ENCODE data around the gene RNF43.

The RNF43 gene

DNA sequence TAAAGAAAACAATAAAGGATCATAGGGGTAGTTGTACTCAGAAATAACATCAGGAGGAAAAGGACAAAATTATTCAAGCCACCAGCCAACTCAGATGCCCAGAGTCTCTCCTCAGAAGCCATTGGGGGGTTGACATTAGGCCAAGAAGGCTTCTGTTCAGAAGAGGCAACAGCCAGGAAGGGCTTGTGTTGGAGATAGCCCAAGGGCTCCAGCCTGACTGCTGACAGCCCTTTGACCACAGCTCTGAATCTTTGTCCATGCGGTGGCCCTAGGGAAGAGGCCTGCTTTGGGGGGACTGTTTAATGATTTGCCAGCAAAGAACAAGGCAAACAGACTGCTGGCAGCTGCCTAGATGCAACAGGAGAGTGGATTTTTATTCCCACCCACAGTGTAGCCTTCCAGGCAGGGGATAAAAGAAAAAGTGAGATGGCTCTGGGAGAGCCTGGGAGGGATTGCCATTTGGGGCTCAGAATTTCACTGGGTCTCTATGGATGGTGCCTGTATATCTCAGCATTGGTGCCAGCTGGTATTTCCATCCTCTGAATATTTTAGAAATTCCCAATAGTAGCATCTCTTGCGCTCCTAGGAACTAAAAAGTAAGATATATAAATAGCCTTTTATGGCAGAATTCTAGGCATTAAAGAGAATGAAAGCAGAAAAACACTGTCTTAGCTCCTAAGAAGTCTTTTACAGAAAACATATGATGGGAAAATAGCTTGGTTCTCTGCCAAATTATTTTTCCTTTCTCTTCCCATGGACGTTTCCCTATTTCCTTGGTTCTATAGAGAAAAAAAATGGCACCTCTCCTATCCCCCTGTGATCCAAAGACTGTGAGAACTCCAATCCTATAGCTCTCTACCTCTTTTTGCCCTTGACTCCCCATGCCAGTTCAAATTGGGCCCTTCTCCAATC lies 36.0 kb downstream of the RNF43 start:
- DNase-seq (ENCODE audit: low read depth) = no peak

DNA sequence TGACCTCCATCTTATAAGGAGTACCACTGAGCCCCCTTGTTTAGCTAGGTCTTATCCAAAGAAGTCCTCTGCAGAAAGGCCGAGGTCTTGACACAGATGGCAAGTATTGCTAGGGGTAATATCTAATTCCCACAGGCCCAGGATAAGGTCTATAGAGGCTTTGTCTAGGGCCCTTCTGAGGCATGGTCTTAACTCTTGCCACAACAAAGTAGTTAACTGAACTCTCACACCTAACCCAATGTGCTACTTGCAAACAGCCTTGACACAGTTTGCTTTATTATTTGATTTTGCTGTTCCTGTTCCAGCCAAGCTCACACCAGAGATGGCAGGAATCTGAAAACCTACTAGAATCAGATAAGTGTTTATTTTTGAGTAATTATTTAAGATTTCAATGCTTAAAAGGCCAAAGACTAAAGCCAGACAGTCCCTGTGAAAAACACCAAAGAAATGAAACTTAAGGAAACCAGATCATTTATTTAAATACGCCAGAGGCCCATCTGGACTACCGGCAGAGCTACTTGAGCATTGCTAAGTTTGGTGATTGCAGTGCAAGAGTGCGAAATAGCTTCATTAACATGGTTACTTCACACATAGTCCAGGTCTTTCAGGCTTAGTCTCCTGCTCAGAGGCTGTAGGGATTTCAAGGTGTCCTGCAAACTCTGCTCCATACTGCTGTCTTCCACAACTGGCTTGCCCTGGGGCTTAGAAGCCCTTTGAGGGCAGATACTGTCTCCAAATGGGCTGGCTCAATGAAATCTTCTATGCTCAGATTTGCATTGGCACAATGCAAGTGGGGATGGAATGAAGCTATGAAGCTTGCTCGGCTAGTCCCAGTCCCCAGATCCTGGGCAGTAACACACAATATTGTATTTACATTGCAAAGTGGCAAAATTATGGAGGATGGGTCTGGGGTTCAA lies 36.9 kb downstream of the RNF43 start:
- DNase-seq (ENCODE audit: low read depth) = no peak

- DNase-seq (ENCODE audit: low read depth) = no peak
Measured at GRCh38 chr17:58379511-58379824, 37.9 kb downstream of the RNF43 start.

DNA sequence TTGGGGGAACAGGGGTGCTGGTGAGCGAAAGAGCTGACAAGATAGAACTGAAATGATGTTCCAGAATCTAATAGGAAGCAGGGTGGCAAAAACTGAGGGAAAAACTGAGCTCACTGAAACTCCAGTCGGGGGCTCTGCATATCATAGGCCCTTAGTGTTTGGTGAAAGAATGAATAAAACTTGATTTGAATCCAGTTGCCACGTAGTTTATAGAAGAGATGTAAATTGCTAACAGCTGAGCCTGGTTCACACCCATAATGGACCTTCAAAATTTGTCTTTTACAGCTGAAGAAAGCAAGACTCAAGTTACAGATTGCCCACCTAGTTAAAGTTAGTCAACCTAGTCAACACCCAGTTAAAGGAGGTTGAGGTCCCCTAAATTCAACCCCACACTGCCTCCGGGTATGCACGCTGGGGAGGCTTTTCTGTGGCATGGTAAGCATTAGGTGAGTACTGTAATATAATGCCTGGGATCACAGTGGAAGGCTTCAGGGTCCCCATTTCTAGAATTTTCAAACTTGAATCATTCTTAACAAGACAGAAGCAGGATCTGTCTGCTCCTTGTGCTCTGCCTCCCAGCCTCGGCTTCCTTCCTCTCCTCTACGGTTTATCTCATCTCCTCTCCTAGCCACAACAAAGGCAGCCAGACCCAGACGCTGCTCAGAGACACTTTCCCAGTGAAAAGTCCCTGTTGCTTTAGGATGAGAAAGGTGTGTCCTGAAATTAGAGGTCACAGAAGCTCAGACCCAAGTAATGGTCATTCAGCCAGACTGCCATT lies 38.4 kb downstream of the RNF43 start:
- DNase-seq (ENCODE audit: low read depth) = no peak

DNA sequence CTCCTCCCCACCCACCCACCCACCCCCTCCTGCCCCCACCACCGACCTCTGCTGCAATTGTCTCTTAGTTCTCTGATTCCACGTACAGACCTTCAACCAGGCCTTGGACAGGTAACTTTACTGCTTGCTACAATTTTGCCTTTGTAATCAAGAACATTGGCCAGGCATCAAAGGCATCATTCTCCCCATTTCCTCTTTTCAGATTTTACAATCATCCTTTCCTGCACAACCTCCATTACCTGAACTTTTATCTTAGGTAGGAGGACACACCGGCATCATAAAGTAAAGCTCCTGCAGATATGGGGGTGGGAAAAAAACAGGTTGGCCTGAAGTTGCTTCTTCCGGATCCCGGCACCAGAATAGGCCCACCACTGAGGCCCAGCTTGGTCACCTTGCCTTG lies 39.7 kb downstream of the RNF43 start:
- DNase-seq (ENCODE audit: low read depth) = no peak

- DNase-seq (ENCODE audit: low read depth) = no peak
Measured at GRCh38 chr17:58377093-58377601, 40.2 kb downstream of the RNF43 start.

- DNase-seq (ENCODE audit: low read depth) = no peak
Measured at GRCh38 chr17:58376472-58377000, 40.8 kb downstream of the RNF43 start.

DNA sequence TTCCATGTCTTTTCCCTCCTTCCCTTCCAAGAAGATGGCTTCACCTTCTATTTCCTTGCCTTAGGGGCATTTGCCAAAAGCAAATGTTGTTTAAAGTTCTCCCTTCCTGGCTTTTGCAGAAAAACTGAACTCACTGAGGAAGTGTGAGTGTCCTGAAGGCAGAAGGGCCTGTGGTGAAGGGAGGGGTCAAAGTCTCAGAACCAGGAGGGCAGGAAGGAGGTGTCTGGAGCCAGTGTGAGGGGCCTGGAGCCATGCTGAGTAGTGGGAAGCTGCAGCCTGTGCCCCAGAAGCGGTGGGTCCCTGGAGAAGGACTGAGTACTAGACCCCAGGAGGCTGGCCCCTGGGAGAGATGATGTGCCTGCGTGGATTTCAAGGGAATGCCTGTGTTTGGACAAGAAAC lies 41.5 kb downstream of the RNF43 start:
- no peak for DNase-seq (ENCODE audit: low read depth)

GRCh38 chr17:58375256-58375655 lies 42.1 kb downstream of the RNF43 start:
- DNase-seq (ENCODE audit: low read depth) = no peak

- DNase-seq (ENCODE audit: low read depth) = no peak
Measured at GRCh38 chr17:58373923-58374322, 43.4 kb downstream of the RNF43 start.

- DNase-seq (ENCODE audit: low read depth) = no peak
Measured at GRCh38 chr17:58373003-58373402, 44.3 kb downstream of the RNF43 start.

DNA sequence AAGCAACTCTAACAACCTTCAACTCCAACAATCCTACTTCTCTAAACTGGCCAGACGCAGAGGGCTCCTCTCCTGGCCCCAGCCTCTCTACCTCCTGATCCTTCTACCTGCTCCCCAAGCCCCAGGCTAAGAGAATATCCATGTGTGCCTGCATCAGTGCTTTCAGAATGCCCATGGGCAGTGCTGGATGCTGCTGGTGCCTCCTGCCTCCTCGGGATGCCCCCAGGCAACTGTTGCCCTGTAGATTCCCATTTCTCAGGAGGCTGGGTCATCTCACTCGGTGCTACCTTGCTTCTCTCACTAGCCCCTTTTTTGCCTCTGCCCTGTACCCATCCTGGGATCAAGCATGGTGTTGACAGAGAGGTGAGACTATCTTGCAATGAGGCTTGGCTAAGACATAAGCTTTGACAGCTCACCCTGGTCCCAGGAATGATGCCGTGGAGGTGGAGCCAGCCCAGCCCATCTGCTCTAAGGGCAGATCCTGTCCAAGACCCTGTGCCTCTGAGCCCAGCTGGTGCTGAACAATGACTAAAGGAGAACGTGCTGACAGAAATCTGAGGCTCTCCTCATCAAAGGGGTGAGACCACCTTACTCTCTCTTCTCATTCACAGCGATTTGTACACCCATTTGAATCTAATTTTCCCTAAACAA lies 45.9 kb downstream of the RNF43 start:
- no peak for DNase-seq (ENCODE audit: low read depth)

GRCh38 chr17:58370716-58371115 lies 46.6 kb downstream of the RNF43 start:
- DNase-seq (ENCODE audit: low read depth) = no peak

DNA sequence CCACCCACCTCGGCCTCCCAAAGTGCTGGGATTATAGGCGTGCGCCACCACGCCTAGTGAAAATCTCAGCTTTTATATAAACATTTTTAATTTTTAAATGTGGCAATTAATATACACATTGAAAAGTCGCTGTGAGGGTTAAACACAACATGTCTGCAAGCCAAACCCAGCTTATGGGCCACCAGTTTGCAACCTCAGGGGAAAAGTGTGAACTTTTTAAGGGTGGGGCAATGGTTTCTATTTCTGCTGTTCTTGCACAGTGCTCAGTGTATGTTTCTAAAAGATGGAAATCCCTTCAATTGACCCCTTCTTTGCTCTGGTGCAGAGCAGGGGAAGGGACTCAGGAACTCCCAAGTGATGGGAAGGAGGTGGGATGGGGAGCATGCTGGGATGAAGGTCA lies 47.0 kb downstream of the RNF43 start:
- no peak for DNase-seq (ENCODE audit: low read depth)

DNA sequence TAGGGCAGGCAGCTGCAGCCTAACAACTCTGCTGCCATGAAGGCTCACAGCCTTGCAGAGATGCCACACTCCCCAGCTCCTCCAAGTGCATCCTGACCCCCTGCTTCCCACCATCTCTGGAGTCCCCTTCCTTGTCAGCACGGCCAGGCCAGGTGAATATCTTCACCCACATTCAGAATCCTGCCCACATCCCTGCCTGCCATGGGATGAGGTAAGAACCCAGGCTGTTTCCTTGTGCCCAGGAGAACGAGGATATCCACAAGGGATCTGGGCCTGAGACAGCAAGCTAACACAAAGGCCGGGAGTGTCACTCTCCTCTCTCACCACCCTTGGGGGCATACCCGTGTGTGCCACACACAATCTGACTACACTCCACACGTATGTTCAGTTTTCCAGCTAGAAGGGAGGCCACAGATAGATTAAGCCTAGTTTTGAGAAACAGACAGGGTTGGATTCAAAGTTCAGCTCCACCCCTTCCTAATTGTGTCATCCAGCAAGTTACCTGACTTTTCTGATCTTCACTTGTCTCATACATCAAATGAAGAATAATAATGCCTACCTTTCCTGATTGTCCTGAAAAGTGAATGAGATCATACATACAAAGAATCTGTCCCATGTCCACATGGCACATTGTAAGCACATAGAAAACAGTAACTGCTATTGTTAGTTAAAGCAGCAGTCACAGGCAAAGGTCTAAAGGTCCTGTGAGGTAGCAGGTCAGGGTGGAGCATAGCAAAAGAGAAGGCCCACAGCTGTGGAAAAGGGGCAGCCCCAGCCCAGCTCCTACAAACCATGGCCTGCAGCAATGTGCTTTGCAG lies 47.9 kb downstream of the RNF43 start:
- DNase-seq (ENCODE audit: low read depth) = no peak

- no peak for DNase-seq (ENCODE audit: low read depth)
Measured at GRCh38 chr17:58368860-58369213, 48.5 kb downstream of the RNF43 start.

All from non-pigmented ciliary epithelial cell (primary cell).